H1 (cell line): ENCODE data around the gene HIVEP3. TPM values are rescaled to one million over a fixed set of nuclear protein-coding genes. Genes with fewer than 3 reads are reported as not detected.

Experiments
- CTCF ChIA-PET: fragments of 300-600 bp; sonication (Branson Sonifier 250); formaldehyde crosslinking; loops from one replicate; lab custom pipeline; 2021; ENCODE audit not compliant: partially characterized antibody; lab: Charles Lee
- POLR2A ChIA-PET: fragments of 300-600 bp; sonication (Branson Sonifier 250); formaldehyde crosslinking; loops from one replicate; lab custom pipeline; 2021; ENCODE audit warnings: inconsistent platforms; ENCODE audit not compliant: partially characterized antibody; lab: Charles Lee
- DNase-seq, 2 experiments: peaks; one replicate each; pipeline versions ENCODE4 v3.0.0 to v3.0.0-alpha.2; 2010 to 2022; ENCODE audit warnings: low spot score in 2 of 2, low read depth in 1 of 2, mixed read lengths in 1 of 2
- FAIRE-seq: peaks from 2 replicates; lab custom pipeline; 2011; peaks lifted over from hg19 to GRCh38; lab: Jason Lieb, UNC
- H2AFZ ChIP-seq: 2 replicates; pipeline ENCODE4 v1.8.1; 2012; ENCODE audit warnings: low read length, inconsistent platforms
- H2AK5ac ChIP-seq: 2 replicates; pipeline ENCODE4 v1.6.1; 2013; ENCODE audit warnings: low read depth, low read length
- H2BK120ac ChIP-seq: replicated peaks from 2 replicates; pipeline ENCODE3; 2013; ENCODE audit warnings: low read depth, low read length, inconsistent platforms
- H2BK12ac ChIP-seq: 2 replicates; pipeline ENCODE4 v1.6.1; 2013; ENCODE audit warnings: low read depth, low read length
- H2BK15ac ChIP-seq: 2 replicates; pipeline ENCODE4 v1.6.1; 2013; ENCODE audit warnings: low read length
- H2BK20ac ChIP-seq: 2 replicates; pipeline ENCODE4 v1.6.1; 2013; ENCODE audit warnings: low read length
- H2BK5ac ChIP-seq: 2 replicates; pipeline ENCODE4 v1.6.1; 2013; ENCODE audit warnings: low read depth, low read length
- H3K14ac ChIP-seq: 2 replicates; pipeline ENCODE4 v1.6.1; 2013; ENCODE audit warnings: inconsistent platforms; ENCODE audit not compliant: insufficient read length
- H3K18ac ChIP-seq: 2 replicates; pipeline ENCODE4 v1.6.1; 2013; ENCODE audit warnings: low read length; ENCODE audit errors: extremely low read depth
- H3K23ac ChIP-seq: 2 replicates; pipeline ENCODE4 v1.6.1; 2013; ENCODE audit warnings: inconsistent platforms; ENCODE audit not compliant: insufficient read length
- H3K23me2 ChIP-seq: 2 replicates; pipeline ENCODE4 v1.6.1; 2013; ENCODE audit warnings: low read depth, low read length
- H3K27ac ChIP-seq: 2 replicates; pipeline ENCODE4 v1.6.1; 2011; ENCODE audit warnings: low read depth, low read length, inconsistent platforms
- H3K27me3 ChIP-seq, 4 experiments: replicated peaks in 1 of 4; 1 replicate in 1 of 4; 2 replicates in 3 of 4; pipeline versions ENCODE4 v1.6.1 to v1.8.1; 2011 to 2013; ENCODE audit warnings: low read length in 3 of 4, mild to moderate bottlenecking in 3 of 4, inconsistent platforms in 2 of 4, mixed read lengths in 2 of 4, moderate library complexity in 1 of 4; ENCODE audit not compliant: control insufficient read depth in 3 of 4, insufficient read depth in 3 of 4; ENCODE audit errors: extremely low read depth in 1 of 4
- H3K36me3 ChIP-seq, 4 experiments: 2 replicates each; pipeline versions ENCODE4 v1.6.1 to v1.8.1; 2011 to 2013; ENCODE audit warnings: mild to moderate bottlenecking in 4 of 4, low read length in 3 of 4, moderate library complexity in 2 of 4, control low read depth in 1 of 4, inconsistent platforms in 1 of 4; ENCODE audit not compliant: insufficient read depth in 4 of 4, control insufficient read depth in 2 of 4
- H3K4ac ChIP-seq: replicated peaks from 2 replicates; pipeline ENCODE3; 2013; ENCODE audit warnings: low read length, low read depth, mixed read lengths, inconsistent platforms; ENCODE audit not compliant: insufficient read length
- H3K4me1 ChIP-seq, 4 experiments: replicated peaks in 1 of 4; 1 replicate in 1 of 4; 2 replicates in 3 of 4; pipeline versions ENCODE4 v1.6.1 to v1.8.1; 2011 to 2013; ENCODE audit warnings: low read length in 3 of 4, inconsistent platforms in 2 of 4, mixed read lengths in 1 of 4; ENCODE audit not compliant: insufficient read depth in 4 of 4, control insufficient read depth in 3 of 4
- H3K4me2 ChIP-seq, 2 experiments: 2 replicates each; pipeline versions ENCODE4 v1.6.1 to v1.8.1; 2011 to 2013; ENCODE audit warnings: low read depth in 2 of 2, low read length in 2 of 2, control low read depth in 1 of 2, inconsistent platforms in 1 of 2, mild to moderate bottlenecking in 1 of 2; ENCODE audit not compliant: insufficient read depth in 1 of 2
- H3K4me3 ChIP-seq, 4 experiments: fragments of 200-600, 300-600 bp in 1 of 4; sonication (generic), shearing (Covaris generic), sonication (Bioruptor Twin) in 1 of 4; 2 replicates each; pipeline versions ENCODE4 v1.5.1 to v1.8.1; 2011 to 2016; ENCODE audit warnings: low read length in 4 of 4, low read depth in 3 of 4, control low read depth in 2 of 4, inconsistent platforms in 2 of 4, mild to moderate bottlenecking in 2 of 4, mixed read lengths in 1 of 4, moderate library complexity in 1 of 4; ENCODE audit not compliant: insufficient read depth in 2 of 4; ENCODE audit errors: extremely low read depth in 1 of 4
- H3K56ac ChIP-seq: replicated peaks from 2 replicates; pipeline ENCODE3; 2013; ENCODE audit warnings: low read depth, mild to moderate bottlenecking, mixed read lengths, low read length, inconsistent platforms; ENCODE audit not compliant: insufficient read length
- H3K79me1 ChIP-seq: 2 replicates; pipeline ENCODE4 v1.6.1; 2013; ENCODE audit warnings: low read depth, low read length, control low read depth
- H3K79me2 ChIP-seq, 2 experiments: 2 replicates each; pipeline versions ENCODE4 v1.6.1 to v1.8.1; 2012 to 2013; ENCODE audit warnings: low read length in 2 of 2, mild to moderate bottlenecking in 2 of 2, inconsistent platforms in 1 of 2; ENCODE audit not compliant: insufficient read depth in 2 of 2, control insufficient read depth in 1 of 2
- H3K9ac ChIP-seq, 4 experiments: replicated peaks in 1 of 4; 1 replicate in 1 of 4; 2 replicates in 3 of 4; pipeline versions ENCODE4 v1.6.1 to v1.8.1; 2011 to 2013; ENCODE audit warnings: low read depth in 3 of 4, low read length in 3 of 4, control low read depth in 2 of 4, mild to moderate bottlenecking in 2 of 4, moderate library complexity in 2 of 4, inconsistent platforms in 1 of 4; ENCODE audit errors: extremely low read depth in 1 of 4
- H3K9me3 ChIP-seq, 2 experiments: 2 replicates each; pipeline versions ENCODE4 v1.6.1 to v1.8.1; 2012 to 2013; ENCODE audit warnings: mild to moderate bottlenecking in 2 of 2, moderate library complexity in 2 of 2, control low read depth in 1 of 2, inconsistent platforms in 1 of 2, low read depth in 1 of 2, low read length in 1 of 2, mixed read lengths in 1 of 2; ENCODE audit not compliant: insufficient read depth in 2 of 2
- H4K20me1 ChIP-seq, 2 experiments: replicated peaks in 1 of 2; 2 replicates each; pipeline versions ENCODE3 to v1.8.1; 2011 to 2013; ENCODE audit warnings: inconsistent platforms in 2 of 2, low read length in 2 of 2, mild to moderate bottlenecking in 1 of 2; ENCODE audit not compliant: insufficient read depth in 2 of 2, control insufficient read depth in 1 of 2
- H4K5ac ChIP-seq: 2 replicates; pipeline ENCODE4 v1.6.1; 2013; ENCODE audit warnings: low read length, low read depth, mixed read lengths, inconsistent platforms; ENCODE audit not compliant: insufficient read length
- H4K8ac ChIP-seq: 2 replicates; pipeline ENCODE4 v1.8.0; 2013; ENCODE audit warnings: mild to moderate bottlenecking, moderate library complexity, low read length, inconsistent platforms; ENCODE audit not compliant: insufficient read depth; ENCODE audit errors: extremely low read depth
- H4K91ac ChIP-seq: replicated peaks from 2 replicates; pipeline ENCODE3; 2013; ENCODE audit warnings: low read length, mixed read lengths, inconsistent platforms; ENCODE audit not compliant: insufficient read length
- EZH2 ChIP-seq: fragments of 200-600 bp; sonication (generic); IDR thresholded peaks from 2 replicates; pipeline ENCODE4 v1.7.1; 2012; ENCODE audit warnings: low read depth, mild to moderate bottlenecking, moderate library complexity, low read length, inconsistent platforms; ENCODE audit not compliant: severe bottlenecking
- SP1 ChIP-seq: IDR thresholded peaks from 2 replicates; pipeline ENCODE4 v1.6.1; 2011; ENCODE audit warnings: low read depth, low read length
- whole genome bisulfite sequencing, 2 experiments: shearing (Covaris generic) in 1 of 2; methylation state at CpG; one replicate each; pipeline versions ENCODE4 v1.1.6 to v1.1.7; 2013 to 2015; ENCODE audit warnings: low lambda C conversion rate in 2 of 2, mixed read lengths in 2 of 2, inconsistent platforms in 1 of 2, low coverage in 1 of 2, missing lambda C conversion rate in 1 of 2; ENCODE audit not compliant: insufficient replicate concordance in 2 of 2, insufficient coverage in 1 of 2, insufficient read length in 1 of 2; ENCODE audit errors: extremely low coverage in 1 of 2, missing lambda C conversion rate in 1 of 2; 5-methylcytosine and 5-hydroxymethylcytosine counted together
- polyA plus RNA-seq, 7 experiments: library from polyadenylated mRNA; depleted of rRNA in 3 of 7; stranded (reverse) in 5 of 7; unstranded in 2 of 7; fragments of >200 nt in 5 of 7; fragments of 200-250 nt in 2 of 7; gene quantifications; 1 replicate in 5 of 7; 2 replicates in 1 of 7; 4 replicates in 1 of 7; pipeline versions ENCODE4 v1.2.1 to v1.2.3, GENCODE V29; 2011 to 2013; ENCODE audit warnings: missing spikeins in 2 of 7, mixed read lengths in 2 of 7
- total RNA-seq: library from RNA; stranded (reverse); fragmentation: NEBNext Ultra II Directional; extraction: Animal tissue kit (Norgen Biotek cat#: 25700); gene quantifications from 2 replicates; pipeline ENCODE4 v1.2.1, GENCODE V29; 2021

HIVEP3 gene
- total and polyA plus RNA-seq, 2 of the 8 experiments (the other 6 are each of a cell fraction or from before 2014, with no cell fraction given): 0.24 to 0.69 TPM

GRCh38 chr1:41657679-41658295 lies 260.9 kb downstream of the HIVEP3 start:
- H3K4me3 ChIP-seq: no peak overlapping the region
- DNase-seq (no peak), FAIRE-seq (no peak)
- no peak overlapping the region for H3K4ac ChIP-seq
- no peak overlapping the region for H4K5ac ChIP-seq
- H2AFZ ChIP-seq: no peak overlapping the region
- H3K4me2 ChIP-seq: no peak overlapping the region
- H3K18ac ChIP-seq: no peak overlapping the region
- H2BK20ac ChIP-seq: no peak overlapping the region
- no peak overlapping the region for H3K27ac ChIP-seq
- H3K23me2 ChIP-seq: peaks cover 5% of the 10 kb centered on the region
- no peak overlapping the region for H2BK15ac ChIP-seq
- no peak overlapping the region for H3K14ac ChIP-seq
- CTCF ChIA-PET: interaction anchor here (0.7 to 3.5 kb wide), 8 partner anchors 9 to 167 kb away, joined by 3 to 15 read pairs (median 3); no protein-coding TSS in a partner anchor
- H2BK120ac ChIP-seq: no peak overlapping the region
- POLR2A ChIA-PET: no interaction called here
- no peak overlapping the region for H3K56ac ChIP-seq
- 84% methylated on average over 7 of the region's 7 CpGs; no CpG with 5 or more reads in 1 of the 2 experiments for WGBS, 2 experiments
- H3K23ac ChIP-seq: no peak overlapping the region
- no peaks in the 10 kb centered on the region for H3K79me1 ChIP-seq
- H3K79me2 ChIP-seq: no peaks in the 10 kb centered on the region
- no peak overlapping the region for H2BK12ac ChIP-seq
- H3K9ac ChIP-seq: no peak overlapping the region
- peaks cover 17 to 30% (median 23%) of the 10 kb centered on the region in 4 experiments for H3K27me3 ChIP-seq
- H2AK5ac ChIP-seq: no peak overlapping the region; the same call in 1 of the 2 replicates
- no peak overlapping the region for H4K91ac ChIP-seq
- H4K20me1 ChIP-seq: peaks cover 2 to 5% of the 10 kb centered on the region in 2 experiments
- peaks cover 0 to 8% (median 3%) of the 10 kb centered on the region in 4 experiments; a peak in 5 of 7 replicates for H3K4me1 ChIP-seq
- no peak overlapping the region for H4K8ac ChIP-seq
- H3K9me3 ChIP-seq: no peaks in the 10 kb centered on the region
- no peak overlapping the region for H2BK5ac ChIP-seq
- no peak for TF ChIP-seq EZH2
- TF ChIP-seq SP1: no peak
- no peaks in the 10 kb centered on the region for H3K36me3 ChIP-seq
